HCT116 (cell line): ENCODE results near the gene SPDYE1. TPM values are rescaled to one million over a fixed set of nuclear protein-coding genes. Genes with fewer than 3 reads are reported as not detected.
"Not testable (repeated sequence)": the region's sequence is repeated elsewhere in the genome, so short reads cannot be mapped to it uniquely, and the experiment has no call there.

ENCODE experiments used
- ATAC-seq: fragments of 200-7000 bp; cut with Tn5 transposase; 2 replicates; pipeline ENCODE4 v1.9.1; 2020; ENCODE audit warnings: mild to moderate bottlenecking, moderate library complexity
- Bru-seq: library from RNA; stranded (reverse); fragments of 400-500 nt; gene quantifications from one replicate; lab custom pipeline; 2021; lab: Mats Ljungman, UMichigan
- BruChase-seq, 2 experiments: library from RNA; stranded (reverse); fragments of 400-500 nt; gene quantifications; one replicate each; lab custom pipeline; 2021; lab: Mats Ljungman, UMichigan
- BruUV-seq: library from RNA; stranded (reverse); fragments of 400-500 nt; replicated peaks from 2 replicates; lab custom pipeline; 2021; lab: Mats Ljungman, UMichigan
- CTCF ChIA-PET: fragments of 300-600 bp; sonication (Branson Sonifier 250); formaldehyde crosslinking; loops from one replicate; lab custom pipeline; 2021; ENCODE audit warnings: antibody characterized with exemption; lab: Charles Lee
- POLR2A ChIA-PET: fragments of 300-600, 350-600 bp; sonication (Branson Sonifier 250); formaldehyde crosslinking; loops from one replicate; lab custom pipeline; 2021; ENCODE audit warnings: antibody characterized with exemption; lab: Charles Lee
- RAD21 ChIA-PET, 2 experiments: fragments of 300-600 bp; sonication (Branson Sonifier 250); formaldehyde crosslinking; loops; one replicate each; lab custom pipeline; 2023; ENCODE audit warnings: low total read pairs in 2 of 2; ENCODE audit not compliant: uncharacterized antibody in 2 of 2, unreplicated experiment in 2 of 2, low non-redundant PET in 1 of 2; lab: Charles Lee
- DNase-seq: peaks from one replicate; pipeline ENCODE4 v3.0.0-alpha.2; 2010; ENCODE audit warnings: low read depth, low spot score
- H2AFZ ChIP-seq: fragments of 200-600 bp; shearing (Covaris generic), sonication (generic); 2 replicates; pipeline ENCODE4 v1.6.1; 2017; ENCODE audit warnings: low read depth, mixed run types, mixed read lengths, antibody characterized with exemption, low read length; ENCODE audit not compliant: poor library complexity, severe bottlenecking
- H3K27ac ChIP-seq: 2 replicates; pipeline ENCODE4 v1.5.1; 2012; ENCODE audit warnings: low read depth, low read length
- H3K27me3 ChIP-seq: fragments of 200-600 bp; sonication (generic); 2 replicates; pipeline ENCODE4 v1.6.1; 2016; ENCODE audit warnings: mixed run types, low read length, mixed read lengths; ENCODE audit not compliant: insufficient read depth
- H3K36me3 ChIP-seq, 2 experiments: fragments of 200-500 bp in 1 of 2; fragments of 200-600 bp in 1 of 2; sonication (Bioruptor generic) in 1 of 2; sonication (generic) in 1 of 2; 2 replicates each; pipeline versions ENCODE4 v1.5.1 to v1.6.1; 2014 to 2016; ENCODE audit warnings: low read length in 2 of 2, inconsistent platforms in 1 of 2, mixed read lengths in 1 of 2, mixed run types in 1 of 2; ENCODE audit not compliant: insufficient read depth in 2 of 2, control insufficient read depth in 1 of 2
- H3K4me1 ChIP-seq, 2 experiments: fragments of 200-600 bp in 1 of 2; sonication (generic) in 1 of 2; 2 replicates each; pipeline versions ENCODE4 v1.5.1 to v1.6.1; 2012 to 2017; ENCODE audit warnings: low read length in 2 of 2, inconsistent platforms in 1 of 2, mild to moderate bottlenecking in 1 of 2, mixed read lengths in 1 of 2, mixed run types in 1 of 2, moderate library complexity in 1 of 2; ENCODE audit not compliant: insufficient read depth in 2 of 2, control insufficient read depth in 1 of 2
- H3K4me2 ChIP-seq: fragments of 200-600 bp; sonication (generic); 2 replicates; pipeline ENCODE4 v1.6.1; 2017; ENCODE audit warnings: mixed run types, low read length, mixed read lengths
- H3K4me3 ChIP-seq, 2 experiments: fragments of 200-600 bp in 1 of 2; sonication (generic) in 1 of 2; replicated peaks in 1 of 2; 2 replicates each; pipeline ENCODE4 v1.5.1; 2011 to 2016; ENCODE audit warnings: low read length in 2 of 2, control low read depth in 1 of 2, low read depth in 1 of 2, mild to moderate bottlenecking in 1 of 2, mixed read lengths in 1 of 2, mixed run types in 1 of 2
- H3K79me2 ChIP-seq: fragments of 200-600 bp; sonication (generic); 2 replicates; pipeline ENCODE4 v1.6.1; 2017; ENCODE audit warnings: mild to moderate bottlenecking, mixed run types, low read length, moderate library complexity, mixed read lengths; ENCODE audit not compliant: insufficient read depth
- H3K9ac ChIP-seq: fragments of 200-600 bp; sonication (generic); 2 replicates; pipeline ENCODE4 v1.6.1; 2016; ENCODE audit warnings: low read length, mixed read lengths
- H3K9me2 ChIP-seq: fragments of 200-600 bp; sonication (generic), shearing (Covaris generic); 2 replicates; pipeline ENCODE4 v1.6.1; 2017; ENCODE audit warnings: mixed run types, mild to moderate bottlenecking, moderate library complexity; ENCODE audit not compliant: insufficient read depth
- H3K9me3 ChIP-seq, 2 experiments: fragments of 200-500 bp in 1 of 2; fragments of 200-600 bp in 1 of 2; sonication (Bioruptor generic) in 1 of 2; sonication (generic) in 1 of 2; 2 replicates each; pipeline ENCODE4 v1.6.1; 2014 to 2017; ENCODE audit warnings: low read length in 2 of 2, mixed read lengths in 2 of 2, inconsistent platforms in 1 of 2, low read depth in 1 of 2, mild to moderate bottlenecking in 1 of 2, mixed run types in 1 of 2, moderate library complexity in 1 of 2; ENCODE audit not compliant: control insufficient read depth in 1 of 2, insufficient read depth in 1 of 2
- H4K20me1 ChIP-seq: fragments of 200-600 bp; sonication (generic), shearing (Covaris generic); 2 replicates; pipeline ENCODE4 v1.6.1; 2017; ENCODE audit warnings: mixed run types, mild to moderate bottlenecking, moderate library complexity; ENCODE audit not compliant: insufficient read depth
- CBX3 ChIP-seq: IDR thresholded peaks from 2 replicates; pipeline ENCODE4 v1.6.1; 2012; ENCODE audit warnings: low read depth
- CTCF ChIP-seq, 3 experiments: fragments of 200-600 bp in 1 of 3; sonication (generic) in 1 of 3; IDR thresholded peaks in 2 of 3; conservative IDR thresholded peaks in 1 of 3; 2 replicates each; pipeline ENCODE4 v1.5.1; 2012 to 2017; ENCODE audit warnings: low read depth in 2 of 3, low read length in 2 of 3, antibody characterized with exemption in 1 of 3, borderline replicate concordance in 1 of 3, control low read depth in 1 of 3, mild to moderate bottlenecking in 1 of 3, mixed read lengths in 1 of 3, mixed run types in 1 of 3, moderate library complexity in 1 of 3; ENCODE audit not compliant: insufficient read depth in 1 of 3
- EGR1 ChIP-seq: IDR thresholded peaks from 2 replicates; pipeline ENCODE4 v1.6.1; 2012; ENCODE audit warnings: low read depth
- ELF1 ChIP-seq: IDR thresholded peaks from 2 replicates; pipeline ENCODE4 v1.6.1; 2012; ENCODE audit warnings: low read depth, borderline replicate concordance
- EZH2 ChIP-seq: fragments of 200-600 bp; sonication (generic); IDR thresholded peaks from 2 replicates; pipeline ENCODE4 v1.6.1; 2017; ENCODE audit warnings: antibody characterized with exemption, mixed run types
- EZH2phosphoT487 ChIP-seq: fragments of 200-600 bp; IDR thresholded peaks from 2 replicates; pipeline ENCODE4 v1.6.1; 2018; ENCODE audit warnings: antibody characterized with exemption, borderline replicate concordance
- FOSL1 ChIP-seq: IDR thresholded peaks from 2 replicates; pipeline ENCODE4 v1.6.1; 2012; ENCODE audit warnings: low read depth
- RAD21 ChIP-seq: IDR thresholded peaks from 2 replicates; pipeline ENCODE4 v1.6.1; 2012; ENCODE audit warnings: low read depth, mild to moderate bottlenecking
- SP1 ChIP-seq: IDR thresholded peaks from 2 replicates; pipeline ENCODE4 v1.6.1; 2012; ENCODE audit warnings: low read depth
- ZBTB33 ChIP-seq: IDR thresholded peaks from 2 replicates; pipeline ENCODE4 v1.6.1; 2011; ENCODE audit warnings: mild to moderate bottlenecking, low read length, moderate library complexity; ENCODE audit not compliant: insufficient replicate concordance; ENCODE audit errors: extremely low read depth
- intact Hi-C: fragments of 100-400 bp; cut with micrococcal nuclease; formaldehyde crosslinking; loops from 2 replicates; pipeline ENCODE4 v1.10.0; 2022
- long read RNA-seq: library from polyadenylated mRNA; unstranded; transcript quantifications from one replicate; pipeline ENCODE4 v2.0.0, GENCODE V29; 2021; ENCODE audit not compliant: unreplicated experiment
- polyA plus RNA-seq: library from polyadenylated mRNA; unstranded; fragments of >200 nt; gene quantifications from 2 replicates; pipeline ENCODE4 v1.2.1, GENCODE V29; 2012; ENCODE audit warnings: missing spikeins
- total RNA-seq: library from RNA; stranded (reverse); gene quantifications from one replicate; pipeline ENCODE4 v1.2.1, GENCODE V29; 2021; ENCODE audit not compliant: unreplicated experiment

Gene SPDYE1
- not detected for total RNA-seq
- polyA plus RNA-seq = 0.06 and 0.10 TPM in 2 replicates
- not detected for Bru-seq, nascent RNA
- BruChase-seq, experiment 1, labeled RNA remaining after a 6-hour chase = not detected
- BruChase-seq, experiment 2, labeled RNA remaining after a 2-hour chase = not detected
- long read RNA-seq, partial matches to known transcripts = 0 of 1 reads
- long read RNA-seq, other reads (novel, unspliced or antisense) = 1 of 1 reads

- H4K20me1 ChIP-seq, H3K36me3 ChIP-seq, DNase-seq, H3K79me2 ChIP-seq, H3K4me2 ChIP-seq, BruUV-seq, H2AFZ ChIP-seq, H3K9me2 ChIP-seq, intact Hi-C loops, H3K27me3 ChIP-seq, H3K9me3 ChIP-seq, H3K4me3 ChIP-seq, POLR2A ChIA-PET, H3K27ac ChIP-seq, ATAC-seq, CTCF ChIA-PET, H3K4me1 ChIP-seq, RAD21 ChIA-PET, H3K9ac ChIP-seq: not testable (repeated sequence)
These were observed at the start of gene SPDYE1 for GRCh38 chr7:43997532-43997931. Gene SPDYE1 (plus strand): TSS chr7:43997897. CDS start chr7:43999950, 2,053 bp downstream.

GRCh38 chr7:43952028-43952427 lies 45.7 kb upstream of the SPDYE1 start:
- Histone ChIP-seq H3K4me1 (no peaks in the 10 kb centered on the region), H2AFZ (no peak overlapping the region), H3K9me3 (no peaks in the 10 kb centered on the region), H3K36me3 (no peaks in the 10 kb centered on the region), H3K9me2 (no peaks in the 10 kb centered on the region), H3K4me3 (no peak overlapping the region), H3K27me3 (no peaks in the 10 kb centered on the region), H3K79me2 (no peaks in the 10 kb centered on the region), H3K4me2 (no peak overlapping the region), H3K27ac (no peak overlapping the region), H4K20me1 (no peaks in the 10 kb centered on the region), H3K9ac (no peak overlapping the region)
- intact Hi-C loops = no loop called here
- no peak for TF ChIP-seq CTCF (IDR thresholded peaks at IDR 0.05 in 2 of 3, conservative IDR thresholded peaks at IDR 0.05 in 1 of 3; ENCODE audit: borderline replicate concordance in 1 of 3, insufficient read depth in 1 of 3, low read depth in 2 of 3, low read length in 2 of 3)
- TF ChIP-seq CBX3 = no peak
- no peak for TF ChIP-seq FOSL1
- no peak for TF ChIP-seq ZBTB33
- TF ChIP-seq EZH2phosphoT487 = no peak
- no peak for TF ChIP-seq EGR1
- TF ChIP-seq RAD21 = no peak
- no peak for TF ChIP-seq ELF1
- TF ChIP-seq SP1 = no peak
- no peak for TF ChIP-seq EZH2
- CTCF ChIA-PET = no interaction called here
- BruUV-seq = no TSS peak
- DNase-seq = no peak
- POLR2A ChIA-PET = no interaction called here
- no peak for ATAC-seq
- RAD21 ChIA-PET = no interaction called here
